Measurements from ENCODE around the gene USP37.

- no peak for TF ChIP-seq POLR2A (IDR thresholded peaks at IDR 0.05; ENCODE audit: borderline replicate concordance, extremely low read depth, insufficient read depth, insufficient read length)
- no peak for TF ChIP-seq CTCF (IDR thresholded peaks at IDR 0.05 in 2 of 3, conservative IDR thresholded peaks at IDR 0.05 in 1 of 3; ENCODE audit: borderline replicate concordance in 1 of 3, insufficient read depth in 1 of 3, low read depth in 2 of 3, low read length in 2 of 3)
- TF ChIP-seq SP1 (IDR thresholded peaks at IDR 0.05; ENCODE audit: low read depth) = no peak
- no peak for TF ChIP-seq POLR2AphosphoS5 (IDR thresholded peaks at IDR 0.05; ENCODE audit: low read depth, low read length)
- no peak for TF ChIP-seq SRF (IDR thresholded peaks at IDR 0.05; ENCODE audit: low read depth)
- TF ChIP-seq EZH2phosphoT487 (IDR thresholded peaks at IDR 0.05; ENCODE audit: borderline replicate concordance) = no peak
- TF ChIP-seq EGR1 (IDR thresholded peaks at IDR 0.05; ENCODE audit: low read depth) = no peak
- no peak for TF ChIP-seq CBX3 (IDR thresholded peaks at IDR 0.05; ENCODE audit: low read depth)
- TF ChIP-seq EZH2 (IDR thresholded peaks at IDR 0.05) = no peak
Measured at GRCh38 chr2:218405746-218406208, 162.4 kb downstream of the USP37 start.

Measured in HCT116 (cell line).